Stimulated activated CD4-positive, alpha-beta T cell treated with anti-CD3 and anti-CD28 coated beads, Interleukin-15, amount 100 ng/mL, for 1 hour (primary cell): Measurements from ENCODE around the gene PRKG1.
"Not testable (repeated sequence)": the region's sequence is repeated elsewhere in the genome, so short reads cannot be mapped to it uniquely, and the experiment has no call there.

Experiments used
- DNase-seq, 2 donors: peaks; one replicate each; pipeline ENCODE4 v3.0.0-alpha.2; 2020; ENCODE audit warnings: low read depth in 1 of 2, low spot score in 1 of 2

The PRKG1 gene

DNA sequence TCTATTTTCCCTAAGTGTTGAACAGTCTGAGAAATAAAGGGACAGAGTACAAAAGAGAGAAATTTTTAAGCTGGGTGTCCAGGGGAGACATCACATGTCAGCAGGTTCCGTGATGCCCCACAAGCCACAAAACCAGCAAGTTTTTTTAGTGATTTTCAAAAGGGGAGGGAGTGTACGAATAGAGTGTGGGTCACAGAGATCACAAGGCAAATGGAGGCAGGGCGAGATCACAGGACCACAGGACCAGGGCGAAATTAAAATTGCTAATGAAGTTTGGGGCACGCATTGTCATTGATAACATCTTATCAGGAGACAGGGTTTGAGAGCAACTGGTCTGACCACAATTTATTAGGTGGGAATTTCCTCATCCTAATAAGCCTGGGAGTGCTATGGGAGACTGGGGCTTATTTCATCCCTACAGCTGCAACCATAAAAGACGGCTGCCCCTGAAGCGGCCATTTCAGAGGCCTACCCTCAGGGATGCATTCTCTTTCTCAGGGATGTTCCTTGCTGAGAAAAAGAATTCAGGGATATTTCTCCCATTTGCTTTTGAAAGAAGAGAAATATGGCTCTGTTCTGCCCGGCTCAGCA is 193.8 kb downstream of the PRKG1 start:
- not testable (repeated sequence) for DNase-seq

DNA sequence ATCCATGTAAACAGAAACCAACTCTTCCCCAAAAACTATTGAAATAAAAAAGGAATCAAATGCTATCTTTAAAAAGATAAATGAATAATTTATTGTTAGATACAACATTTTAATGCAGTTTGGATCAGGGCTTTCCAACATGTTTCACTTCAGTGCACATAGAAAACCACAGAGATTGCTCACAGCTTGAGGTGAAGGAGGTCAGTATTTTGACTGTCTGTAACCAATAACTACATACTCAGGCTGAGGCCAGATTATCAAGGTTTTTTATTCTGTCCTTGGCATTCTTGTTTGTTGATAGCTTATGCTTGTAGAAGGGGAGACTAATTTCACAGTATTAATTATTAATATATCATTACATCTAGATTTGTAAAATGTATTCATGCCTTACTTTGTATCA is 195.5 kb downstream of the PRKG1 start:
- DNase-seq: no peak

DNA sequence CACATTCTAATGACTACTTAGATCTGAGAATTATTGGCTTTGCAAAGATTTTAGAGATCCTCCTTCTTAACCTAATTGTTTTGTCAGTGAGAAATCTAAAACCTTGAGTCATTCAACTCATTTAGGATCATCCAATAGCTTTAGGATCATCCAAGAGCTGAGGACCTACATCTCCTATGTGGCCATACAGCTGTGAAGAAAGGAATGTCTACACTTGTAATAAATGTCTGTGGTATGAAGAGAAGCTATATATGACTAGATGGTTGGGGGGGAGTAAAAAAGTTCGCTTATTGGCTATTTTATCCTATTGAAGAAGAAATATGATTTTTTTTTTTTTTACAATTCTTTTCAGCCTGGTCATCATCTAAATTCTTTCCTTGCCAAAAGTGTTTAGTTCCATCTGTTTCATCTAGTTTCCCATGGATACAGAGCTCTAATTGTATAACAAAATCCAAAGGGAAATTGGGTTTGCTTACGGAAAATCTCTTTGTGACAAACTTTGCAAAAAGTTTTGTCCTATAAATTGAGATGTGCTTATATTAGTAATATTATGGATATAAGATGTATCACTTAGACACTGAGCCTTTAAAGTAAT is 196.7 kb downstream of the PRKG1 start:
- no peak for DNase-seq

DNA sequence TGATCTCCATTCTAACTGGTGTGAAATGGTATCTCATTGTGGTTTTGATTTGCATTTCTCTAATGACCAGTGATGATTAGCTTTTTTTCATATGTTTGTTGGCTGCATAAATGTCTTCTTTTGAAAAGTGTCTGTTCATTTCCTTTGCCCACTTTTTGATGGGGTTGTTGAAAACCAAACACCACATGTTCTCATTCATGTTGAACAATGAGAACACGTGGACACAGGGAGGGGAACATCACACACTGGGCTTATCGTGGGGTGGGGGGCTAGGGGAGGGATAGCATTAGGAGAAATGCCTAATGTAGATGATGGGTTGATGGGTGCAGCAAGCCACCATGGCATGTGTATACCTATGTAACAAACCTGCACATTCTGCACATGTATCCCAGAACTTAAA is 197.8 kb downstream of the PRKG1 start:
- DNase-seq: not testable (repeated sequence)

DNA sequence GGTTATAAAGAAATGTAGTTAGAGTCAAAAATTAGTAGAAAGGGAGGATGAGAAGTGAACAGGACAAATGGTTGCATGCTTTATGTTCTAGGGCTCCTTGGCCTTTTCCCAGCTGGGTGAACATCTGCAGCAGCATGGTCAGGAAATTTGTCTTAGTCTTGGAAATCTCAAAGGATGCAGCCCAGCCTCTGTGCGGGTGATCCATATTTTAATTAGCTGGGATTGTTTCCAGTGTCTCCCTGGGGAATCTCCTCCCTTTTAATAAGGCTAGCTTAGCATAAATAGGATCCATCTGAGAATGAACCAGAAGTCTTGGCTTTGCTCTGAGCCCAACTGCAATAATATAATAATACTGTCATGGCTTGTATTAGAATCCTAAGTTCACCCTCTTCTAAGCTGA is 198.3 kb downstream of the PRKG1 start:
- no peak for DNase-seq

DNA sequence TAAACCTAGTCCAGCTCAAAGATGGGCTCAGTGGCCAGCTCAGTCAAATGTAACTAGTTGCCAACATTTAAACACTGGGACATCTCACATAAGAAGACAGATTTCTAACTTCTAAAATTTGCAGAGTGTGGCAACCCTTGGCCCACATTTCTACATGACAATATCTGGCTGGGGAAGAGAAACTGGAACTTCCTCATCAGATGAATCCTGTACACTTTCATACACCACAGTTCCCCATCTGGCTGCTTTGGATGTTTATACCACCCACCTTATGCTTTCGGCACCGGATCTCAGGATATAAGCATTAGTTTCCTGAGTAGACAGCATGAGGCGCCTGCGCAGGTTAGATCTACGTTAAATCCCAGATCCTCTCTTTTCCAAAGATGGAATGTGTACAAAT is 199.3 kb downstream of the PRKG1 start:
- no peak for DNase-seq

DNA sequence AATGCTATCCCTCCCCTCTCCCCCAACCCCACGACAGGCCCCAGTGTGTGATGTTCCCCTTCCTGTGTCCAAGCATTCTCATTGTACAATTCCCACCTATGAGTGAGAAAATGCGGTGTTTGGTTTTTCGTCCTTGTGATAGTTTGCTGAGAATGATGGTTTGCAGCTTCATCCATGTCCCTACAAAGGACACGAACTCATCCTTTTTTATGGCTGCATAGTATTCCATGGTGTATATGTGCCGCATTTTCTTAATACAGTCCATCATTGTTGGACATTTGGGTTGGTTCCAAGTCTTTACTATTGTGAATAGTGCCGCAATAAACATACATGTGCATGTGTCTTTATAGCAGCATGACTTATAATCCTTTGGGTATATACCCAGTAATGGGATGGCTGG is 201.8 kb downstream of the PRKG1 start:
- DNase-seq: not testable (repeated sequence)

DNA sequence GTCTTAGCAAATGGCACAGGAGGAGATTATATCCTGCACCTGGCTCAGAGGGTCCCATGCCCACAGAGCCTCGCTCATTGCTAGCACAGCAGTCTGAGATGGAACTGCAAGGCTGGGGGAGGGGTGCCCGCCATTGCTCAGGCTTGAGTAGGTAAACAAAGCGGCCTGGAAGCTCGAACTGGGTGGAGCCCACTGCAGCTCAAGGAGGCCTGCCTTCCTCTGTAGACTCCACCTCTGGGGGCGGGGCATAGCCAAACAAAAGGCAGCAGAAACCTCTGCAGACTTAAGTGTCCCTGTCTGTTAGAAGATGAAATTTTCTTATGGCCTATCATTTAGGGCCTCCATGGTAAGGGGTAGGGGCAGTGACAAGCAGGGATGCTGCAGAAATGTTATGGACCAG is 207.1 kb downstream of the PRKG1 start:
- not testable (repeated sequence) for DNase-seq

DNA sequence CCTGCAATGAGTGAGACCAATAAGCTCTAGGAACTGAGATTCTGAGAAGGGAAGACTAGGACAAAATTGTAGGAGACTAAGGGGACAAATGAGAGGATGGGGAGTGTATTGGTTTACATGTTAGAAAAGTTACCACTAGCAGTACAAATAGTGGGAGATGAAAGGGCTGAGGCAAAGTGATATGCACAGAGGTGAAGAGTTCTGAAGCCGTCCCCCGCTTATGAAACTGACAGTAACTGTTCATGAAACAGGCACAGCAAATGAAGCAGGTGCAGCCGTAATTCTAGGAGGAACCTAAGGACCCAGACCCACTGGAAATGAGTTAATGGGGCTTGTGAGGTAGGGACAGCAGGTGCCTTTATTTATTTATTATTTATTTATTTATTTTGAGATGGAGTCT is 211.3 kb downstream of the PRKG1 start:
- DNase-seq: no peak

DNA sequence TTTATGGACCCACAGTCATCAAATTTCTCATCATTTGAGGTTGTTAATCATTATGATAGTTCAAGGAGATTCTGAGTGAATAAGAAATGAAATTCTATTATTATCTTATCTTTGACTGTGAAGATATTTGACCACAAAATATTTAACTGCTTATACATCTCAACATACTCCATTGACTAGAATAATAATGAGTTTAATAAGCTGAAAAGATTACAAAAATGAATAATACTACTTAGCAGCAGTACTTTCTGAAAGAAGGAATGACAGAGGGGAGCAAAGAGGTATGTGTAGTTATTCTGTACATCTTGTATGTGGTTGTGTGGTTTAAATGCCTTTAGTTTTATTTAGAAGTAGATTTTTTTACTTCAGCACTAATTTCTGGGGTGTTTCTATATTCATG is 214.2 kb downstream of the PRKG1 start:
- no peak for DNase-seq

DNA sequence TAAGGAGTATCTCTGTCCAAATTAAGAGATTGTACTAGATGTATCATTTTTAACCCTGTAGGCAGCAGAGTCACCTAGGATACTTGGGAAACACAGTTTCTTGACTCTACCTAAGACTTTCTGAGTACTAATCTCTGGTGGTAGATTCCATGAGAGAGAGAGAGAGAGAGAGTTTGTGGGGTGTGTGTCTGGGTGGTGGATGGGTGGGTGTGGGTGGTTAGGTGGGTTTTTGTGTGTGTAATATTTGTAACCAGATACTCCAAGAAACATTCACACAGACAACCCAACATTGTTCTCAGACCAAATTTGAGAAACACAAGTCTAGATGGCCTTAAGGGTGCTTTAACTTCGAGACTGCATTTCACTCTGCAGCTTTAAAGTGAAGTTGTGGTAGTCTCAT is 215.2 kb downstream of the PRKG1 start:
- DNase-seq: no peak

DNA sequence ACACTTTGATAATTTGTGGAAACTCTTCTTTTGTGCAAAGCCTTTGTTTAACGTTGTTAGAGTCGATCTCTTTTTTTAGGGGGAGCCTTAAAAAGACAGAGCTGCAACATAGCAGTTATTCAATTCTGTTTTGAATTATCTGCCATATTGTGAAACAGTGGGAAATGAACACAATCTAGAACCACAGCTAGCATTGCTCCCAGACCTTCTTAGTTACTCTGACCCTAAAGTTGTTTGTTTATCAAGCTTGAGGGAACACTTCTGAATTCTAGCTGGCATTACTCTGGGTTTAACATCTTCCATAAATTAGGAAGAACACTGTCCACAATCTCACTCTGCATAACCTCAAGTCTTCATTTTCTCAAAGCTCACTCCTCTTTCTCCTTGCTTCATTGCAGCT is 217.7 kb downstream of the PRKG1 start:
- no peak for DNase-seq

DNA sequence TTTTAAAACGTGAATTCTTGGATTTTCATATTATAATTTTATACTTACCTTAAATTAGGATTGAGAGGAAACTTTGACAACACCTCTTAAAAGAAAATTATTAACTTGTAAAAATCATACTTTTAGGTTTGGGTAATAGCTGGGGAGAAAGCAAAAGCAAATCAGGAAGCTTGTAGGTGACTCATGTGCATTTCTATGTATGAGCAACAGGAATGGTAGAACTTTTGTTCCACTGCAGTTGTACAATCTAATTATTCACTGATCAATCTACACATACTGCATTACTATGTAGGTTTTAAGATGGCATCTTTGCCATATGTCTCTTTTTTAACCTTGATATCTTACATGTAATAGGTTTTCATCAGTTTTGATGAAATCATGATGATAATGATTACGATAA is 223.2 kb downstream of the PRKG1 start:
- no peak for DNase-seq

DNA sequence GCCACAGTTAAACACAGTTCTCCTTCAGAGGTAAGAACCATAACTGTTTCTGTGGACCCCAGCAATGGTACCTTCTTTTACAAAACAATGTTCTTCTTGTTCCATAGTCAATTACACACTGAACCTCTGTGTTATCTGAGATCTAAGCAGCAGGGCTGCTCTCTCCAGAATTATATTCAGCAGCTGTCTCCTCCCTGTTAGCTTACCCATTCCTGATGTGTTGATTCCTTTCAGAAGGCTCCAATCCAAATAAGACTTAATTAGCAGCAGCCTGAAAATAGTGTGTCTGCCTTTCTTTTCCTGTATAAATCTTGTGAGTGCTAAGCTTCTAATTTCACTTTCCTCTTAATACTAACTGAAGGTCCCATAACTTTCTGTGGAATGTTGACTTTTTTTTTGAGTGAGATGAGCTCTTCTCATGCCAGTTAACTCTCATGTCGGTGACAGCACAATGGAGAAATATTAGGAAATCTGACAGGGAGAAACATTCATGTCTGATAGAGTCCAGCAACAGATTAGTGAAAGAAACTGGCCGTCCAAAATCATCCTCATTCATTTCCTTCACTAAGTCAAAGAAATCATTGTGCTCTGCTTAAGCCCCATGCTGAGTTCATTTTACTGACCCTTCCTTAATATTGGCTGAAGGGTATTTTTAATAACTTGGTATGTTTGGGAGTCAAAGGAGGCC is 226.5 kb downstream of the PRKG1 start:
- no peak for DNase-seq

DNA sequence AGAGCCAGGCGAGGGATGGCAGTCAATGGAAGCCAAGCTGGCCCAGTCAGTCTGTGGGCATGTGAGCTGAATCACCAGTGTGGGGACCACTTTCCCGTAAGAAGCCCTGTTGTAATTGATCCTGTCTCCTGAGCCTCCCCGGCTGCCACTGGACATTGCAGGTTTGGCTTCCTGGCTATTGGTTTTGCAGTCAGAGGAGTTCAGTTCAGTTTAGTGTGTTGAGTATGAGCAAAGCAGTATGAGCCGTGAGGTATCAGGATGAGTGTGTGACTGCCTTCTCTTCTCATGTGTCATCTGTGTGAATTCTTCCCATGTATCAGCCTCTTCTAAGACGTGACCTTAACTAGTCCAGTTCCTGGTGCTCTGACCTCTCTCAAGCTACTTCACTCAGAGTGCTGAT is 227.4 kb downstream of the PRKG1 start:
- no peak for DNase-seq

DNA sequence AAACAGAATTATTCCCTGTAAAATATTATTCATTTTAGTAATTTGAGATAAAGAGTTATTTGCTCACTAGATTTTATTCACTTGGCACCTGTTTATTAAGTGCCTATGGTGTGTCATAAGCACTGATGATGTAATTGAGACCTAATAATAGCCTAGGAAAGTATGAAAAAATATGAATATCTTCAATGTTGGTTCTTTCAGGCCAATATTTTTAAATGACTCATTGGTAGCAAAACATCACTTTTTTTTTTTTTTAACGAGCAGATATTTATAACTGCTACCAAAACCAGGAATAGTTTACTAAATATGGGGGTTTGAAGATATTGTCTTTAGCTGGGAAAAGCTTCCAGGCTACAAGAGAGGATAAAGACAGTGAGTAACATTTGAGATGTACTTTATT is 228.0 kb downstream of the PRKG1 start:
- DNase-seq: no peak

DNA sequence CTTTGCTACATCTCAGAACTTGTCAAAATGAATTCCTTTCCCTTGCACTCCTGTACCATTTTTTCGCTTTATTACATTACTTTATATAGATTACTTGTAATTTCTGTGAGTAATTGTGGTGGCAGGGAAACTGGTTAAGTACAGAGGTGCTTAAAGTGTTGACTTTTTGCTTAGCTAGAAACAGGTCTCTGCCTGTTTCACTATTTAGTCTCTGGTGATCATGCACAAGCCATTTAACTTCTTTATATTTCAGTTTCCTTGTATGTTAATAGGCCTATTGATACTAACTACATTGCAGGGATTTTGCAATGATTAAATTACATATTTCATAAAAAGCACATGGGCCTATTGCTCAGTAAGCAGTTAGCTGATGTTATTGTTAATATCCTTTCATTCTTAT is 233.8 kb downstream of the PRKG1 start:
- no peak for DNase-seq

DNA sequence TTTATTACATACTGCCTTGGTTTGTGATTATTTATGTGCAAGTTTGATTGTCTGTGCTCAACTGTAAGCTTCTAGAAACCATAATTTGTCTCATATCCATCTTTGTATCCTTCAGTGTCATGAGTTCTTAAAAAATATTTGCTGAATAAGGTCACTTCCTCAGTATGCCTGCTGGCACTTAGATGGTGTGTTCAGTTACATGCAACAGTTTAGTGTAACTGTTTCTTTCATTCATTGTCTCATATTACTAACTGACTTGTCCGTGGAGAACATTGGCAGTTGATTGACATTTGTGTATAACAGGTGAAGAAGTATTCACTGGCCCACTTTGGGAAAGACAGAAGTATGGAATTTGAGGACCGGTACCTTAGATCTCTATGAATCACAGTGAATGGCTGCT is 236.9 kb downstream of the PRKG1 start:
- no peak for DNase-seq

DNA sequence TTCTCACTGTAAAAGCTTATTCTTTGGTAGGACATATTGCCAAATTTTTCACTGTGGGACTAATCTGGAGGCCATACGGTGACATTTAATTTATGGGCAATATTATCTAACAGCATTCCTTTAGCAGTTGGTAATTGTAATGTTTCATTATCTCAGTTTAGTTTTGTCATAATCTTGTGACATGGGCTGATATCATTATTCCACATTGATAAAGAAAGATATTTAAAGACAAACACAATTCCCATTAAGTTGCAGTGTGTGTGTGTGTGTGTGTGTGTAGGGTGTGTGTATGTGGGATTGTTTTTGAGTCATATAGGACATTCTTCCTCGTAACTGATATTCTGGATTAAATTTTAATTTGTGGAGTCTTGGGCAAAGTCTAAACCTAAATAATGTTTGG is 238.5 kb downstream of the PRKG1 start:
- no peak for DNase-seq

DNA sequence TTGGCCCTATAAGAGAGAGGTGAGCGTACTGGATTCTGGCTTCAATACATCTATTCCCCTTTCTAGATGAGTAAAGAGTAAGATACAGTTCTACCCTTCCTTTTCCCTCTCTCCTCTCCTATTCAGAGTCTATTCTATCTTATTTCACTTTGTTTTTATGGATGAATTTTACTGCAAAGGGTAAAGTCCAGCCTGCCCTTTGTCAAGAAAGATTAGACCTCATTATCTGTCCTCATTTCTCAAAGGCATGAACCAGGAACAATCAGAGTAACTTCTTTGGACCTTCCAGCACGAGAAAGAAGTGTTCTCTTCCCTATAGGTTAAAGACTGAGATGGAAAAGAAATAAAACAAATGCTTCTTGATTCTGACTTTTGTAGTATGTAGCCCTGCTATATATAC is 239.0 kb downstream of the PRKG1 start:
- no peak for DNase-seq

DNA sequence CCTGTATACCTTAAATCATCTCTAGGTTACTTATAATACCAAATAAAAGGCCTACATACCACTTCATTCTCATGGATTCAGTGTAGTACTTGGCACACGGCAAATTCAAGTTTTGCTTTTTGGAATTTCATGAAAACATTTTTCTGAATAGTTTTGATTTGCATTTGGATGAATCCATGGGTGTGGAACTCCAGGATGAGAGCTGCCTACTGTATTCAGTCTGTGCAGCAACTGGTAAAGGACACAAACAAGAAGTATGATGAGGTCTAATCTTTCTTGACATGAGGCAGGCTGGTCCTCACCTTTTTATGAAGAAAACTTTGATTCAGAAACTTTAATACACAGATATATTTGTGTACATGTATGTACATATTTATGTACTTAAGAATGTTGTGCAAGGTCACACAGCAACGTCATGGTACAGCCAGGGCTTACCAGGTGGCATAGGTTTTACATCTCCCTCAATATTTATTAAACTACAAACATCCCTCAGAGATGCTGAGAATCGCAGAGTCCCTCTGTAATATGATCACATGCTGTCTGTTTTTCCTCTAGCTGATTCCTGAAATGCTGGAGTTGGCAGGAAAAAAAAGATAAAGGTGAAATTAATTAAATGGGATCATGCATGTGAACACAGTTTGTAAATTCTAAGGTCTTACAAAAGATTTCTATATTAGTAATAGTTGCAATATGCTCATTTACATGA is 239.6 kb downstream of the PRKG1 start:
- DNase-seq: no peak

DNA sequence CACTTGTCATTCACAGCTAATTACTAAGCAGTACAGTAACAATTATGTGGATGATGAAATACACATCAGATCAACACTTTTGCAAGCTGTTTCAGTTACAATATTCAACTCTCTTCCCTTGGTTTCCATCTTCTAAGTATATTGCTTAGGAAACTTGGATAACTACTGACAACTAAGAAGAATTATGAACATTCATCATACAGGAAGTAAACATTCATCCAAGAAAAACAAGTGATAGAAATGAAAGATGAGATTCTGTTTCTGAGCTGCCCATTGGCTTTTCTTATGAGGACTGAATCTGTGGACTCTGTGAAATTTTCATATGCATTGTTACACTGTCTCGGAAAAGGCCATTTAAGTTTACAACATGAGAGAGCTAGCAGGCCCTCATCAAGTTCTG is 240.2 kb downstream of the PRKG1 start:
- DNase-seq: no peak
